Activated CD8-positive, alpha-beta memory T cell treated with anti-CD3 and anti-CD28 coated beads, Interleukin-2, amount 10 ng/mL, durations not matched to agents 7 days and 5 days (primary cell): ENCODE measurements around the gene THEMIS. TPM values are rescaled to one million over a fixed set of nuclear protein-coding genes. Genes with fewer than 3 reads are reported as not detected.

Experiments
- ATAC-seq: fragments of 150-1000 bp; cut with Tn5 transposase; one replicate; pipeline ENCODE4 v1.10.0; 2021; ENCODE audit warnings: moderate library complexity
- CTCF ChIA-PET: fragments of 350-600 bp; sonication (Branson Sonifier 250); formaldehyde crosslinking; loops from one replicate; lab custom pipeline; 2021; ENCODE audit warnings: antibody characterized with exemption; lab: Charles Lee
- DNase-seq: peaks from one replicate; pipeline ENCODE4 v3.0.0-alpha.2; 2020
- H3K27ac Mint-ChIP-seq: one replicate; pipeline ENCODE4 v1.8.0; 2021; ENCODE audit warnings: mild to moderate bottlenecking, mixed read lengths
- H3K27me3 Mint-ChIP-seq: one replicate; pipeline ENCODE4 v1.8.0; 2021; ENCODE audit warnings: mixed read lengths
- H3K36me3 Mint-ChIP-seq: one replicate; pipeline ENCODE4 v1.8.0; 2021; ENCODE audit warnings: mild to moderate bottlenecking, mixed read lengths
- H3K4me1 Mint-ChIP-seq: one replicate; pipeline ENCODE4 v1.8.0; 2021; ENCODE audit warnings: mixed read lengths
- H3K4me3 Mint-ChIP-seq: one replicate; pipeline ENCODE4 v1.8.0; 2021; ENCODE audit warnings: mild to moderate bottlenecking, moderate library complexity, mixed read lengths
- H3K9me3 Mint-ChIP-seq: one replicate; pipeline ENCODE4 v1.8.0; 2022; ENCODE audit warnings: low read depth, mixed read lengths
- total RNA-seq, 2 experiments: library from RNA; stranded (reverse); gene quantifications; one replicate each; pipeline ENCODE4 v1.2.3, GENCODE V29; 2021

The THEMIS gene, protein sequence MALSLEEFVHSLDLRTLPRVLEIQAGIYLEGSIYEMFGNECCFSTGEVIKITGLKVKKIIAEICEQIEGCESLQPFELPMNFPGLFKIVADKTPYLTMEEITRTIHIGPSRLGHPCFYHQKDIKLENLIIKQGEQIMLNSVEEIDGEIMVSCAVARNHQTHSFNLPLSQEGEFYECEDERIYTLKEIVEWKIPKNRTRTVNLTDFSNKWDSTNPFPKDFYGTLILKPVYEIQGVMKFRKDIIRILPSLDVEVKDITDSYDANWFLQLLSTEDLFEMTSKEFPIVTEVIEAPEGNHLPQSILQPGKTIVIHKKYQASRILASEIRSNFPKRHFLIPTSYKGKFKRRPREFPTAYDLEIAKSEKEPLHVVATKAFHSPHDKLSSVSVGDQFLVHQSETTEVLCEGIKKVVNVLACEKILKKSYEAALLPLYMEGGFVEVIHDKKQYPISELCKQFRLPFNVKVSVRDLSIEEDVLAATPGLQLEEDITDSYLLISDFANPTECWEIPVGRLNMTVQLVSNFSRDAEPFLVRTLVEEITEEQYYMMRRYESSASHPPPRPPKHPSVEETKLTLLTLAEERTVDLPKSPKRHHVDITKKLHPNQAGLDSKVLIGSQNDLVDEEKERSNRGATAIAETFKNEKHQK
- total RNA-seq, result 100 to 1,000 TPM; 107 to 133 TPM

DNA sequence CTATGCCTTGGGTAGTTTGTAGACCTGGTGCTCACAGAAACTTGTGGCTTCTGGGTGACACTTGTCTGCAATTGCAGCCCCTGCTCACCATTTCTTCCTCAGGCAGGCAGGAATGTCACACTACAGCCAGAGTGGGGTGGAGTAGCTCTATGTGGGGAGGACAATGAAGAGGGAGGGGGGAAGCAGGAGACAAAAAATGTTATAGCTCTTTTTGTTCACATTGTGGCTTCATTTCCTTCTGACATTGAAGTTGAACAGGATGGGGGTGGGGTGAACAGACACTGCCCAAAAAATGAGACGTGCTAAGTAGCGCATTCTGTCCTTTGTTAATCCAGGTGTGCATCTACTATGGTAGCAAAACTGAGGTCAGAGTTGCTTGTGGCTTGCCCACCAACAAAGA lies at the start of gene THEMIS:
Gene THEMIS (minus strand): TSS at position 124 of the 400 bp plus-strand sequence. CDS start 126 bp downstream, outside the sequence.
- H3K36me3 Mint-ChIP-seq, result peaks cover 47% of the 10 kb centered on the region
- H3K27ac Mint-ChIP-seq, result peak within 1 kb of the TSS; percentile 94
- H3K4me3 Mint-ChIP-seq, result peak within 1 kb of the TSS; percentile 97
- peak; percentile 53 for ATAC-seq
- DNase-seq, result peak; percentile 82
- CTCF ChIA-PET, result interaction anchor here (0.7 to 2.9 kb wide), 10 partner anchors 9 to 84 kb away, joined by 3 to 15 read pairs (median 4); no protein-coding TSS in a partner anchor
- no peaks in the 10 kb centered on the region for H3K27me3 Mint-ChIP-seq
- H3K4me1 Mint-ChIP-seq, result peaks cover 45% of the 10 kb centered on the region
- no peaks in the 10 kb centered on the region for H3K9me3 Mint-ChIP-seq

DNA sequence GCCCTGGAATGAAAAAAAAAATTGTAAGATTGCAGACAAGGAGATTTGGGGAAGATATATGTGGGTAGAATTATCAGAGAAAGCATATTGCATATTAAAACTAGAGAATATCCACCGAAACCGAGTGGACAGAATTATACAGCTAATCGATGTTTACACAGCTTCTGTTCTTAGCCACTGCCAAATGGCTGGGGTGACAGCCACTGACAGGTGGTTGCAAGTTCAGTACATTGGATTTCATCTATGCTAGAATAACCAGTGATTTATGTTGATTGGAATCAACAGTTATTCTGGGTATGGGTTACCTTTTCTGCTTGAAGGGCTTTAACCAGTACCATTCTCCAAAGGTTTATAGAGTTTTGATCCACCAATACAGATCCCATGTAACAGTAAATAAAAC lies 48.4 kb upstream of the THEMIS start:
- no peaks in the 10 kb centered on the region for H3K27me3 Mint-ChIP-seq
- no peak overlapping the region for H3K27ac Mint-ChIP-seq
- ATAC-seq (no peak), DNase-seq (no peak)
- H3K4me1 Mint-ChIP-seq, result peaks cover 58% of the 10 kb centered on the region
- H3K4me3 Mint-ChIP-seq, result no peak overlapping the region
- peaks cover 47% of the 10 kb centered on the region for H3K36me3 Mint-ChIP-seq
- CTCF ChIA-PET, result interaction anchor here (1.4 to 3.9 kb wide), 4 partner anchors 9 to 50 kb away, joined by 3 to 15 read pairs (median 7); no protein-coding TSS in a partner anchor
- peaks cover 15% of the 10 kb centered on the region for H3K9me3 Mint-ChIP-seq

DNA sequence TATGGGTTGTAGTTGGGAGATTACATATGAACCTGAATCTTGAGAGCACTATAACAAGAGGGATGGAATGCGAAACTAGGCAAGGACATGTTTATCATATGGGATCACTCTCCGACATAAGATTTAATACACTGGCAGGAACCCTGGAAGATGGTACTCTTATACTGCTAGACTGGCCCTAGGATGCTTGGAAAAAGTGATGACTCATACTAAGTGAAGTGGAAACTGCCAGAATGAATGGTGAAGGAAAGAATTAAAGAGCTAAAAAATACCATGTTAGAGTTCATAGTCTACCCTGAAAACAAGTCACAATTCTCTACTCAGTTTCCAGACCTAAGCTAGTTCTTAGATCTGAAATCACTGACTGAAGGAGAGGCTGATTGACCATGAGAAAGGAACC lies 45.5 kb upstream of the THEMIS start:
- H3K27ac Mint-ChIP-seq, result peak overlapping the region; percentile 19
- H3K4me3 Mint-ChIP-seq, result no peak overlapping the region
- peaks cover 66% of the 10 kb centered on the region for H3K36me3 Mint-ChIP-seq
- ATAC-seq, result peak; percentile 8
- H3K9me3 Mint-ChIP-seq, result peaks cover 17% of the 10 kb centered on the region
- no peak for DNase-seq
- no peaks in the 10 kb centered on the region for H3K27me3 Mint-ChIP-seq
- CTCF ChIA-PET, result no interaction called here
- H3K4me1 Mint-ChIP-seq, result peaks cover 36% of the 10 kb centered on the region

DNA sequence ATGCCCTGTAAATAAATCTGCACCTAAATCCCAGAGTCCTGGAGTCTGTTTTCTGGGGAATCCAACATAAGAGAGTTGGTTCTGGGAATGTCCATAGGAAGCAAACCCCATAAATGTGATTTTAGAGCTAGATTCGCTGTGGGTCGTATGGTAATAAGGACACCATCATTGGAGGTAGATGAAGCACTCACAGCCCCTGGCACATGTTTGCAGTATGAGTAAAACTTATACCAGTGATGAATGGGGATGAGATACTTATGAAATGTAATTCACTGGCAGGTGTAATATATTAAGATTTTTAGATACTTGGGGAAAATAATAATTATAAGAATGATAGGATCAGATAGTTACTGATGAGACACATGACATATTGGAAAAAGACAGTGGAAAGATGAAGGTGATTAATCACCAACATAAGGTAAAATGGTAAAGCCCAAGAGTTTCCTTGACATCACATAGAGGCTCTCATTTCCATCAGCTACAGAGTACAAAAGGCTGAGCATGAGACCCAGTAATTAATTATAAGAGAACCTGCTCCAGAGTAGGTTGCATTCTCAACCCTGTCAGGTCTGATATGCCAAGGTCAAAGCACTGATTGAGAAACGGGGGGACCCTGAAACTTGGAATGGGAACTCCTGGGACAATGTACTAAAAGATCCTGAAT lies 44.7 kb upstream of the THEMIS start:
- no peak for ATAC-seq
- Mint-ChIP-seq H3K27ac (no peak overlapping the region), H3K4me3 (no peak overlapping the region), H3K36me3 (peaks cover 69% of the 10 kb centered on the region), H3K4me1 (peaks cover 31% of the 10 kb centered on the region), H3K9me3 (peaks cover 17% of the 10 kb centered on the region), H3K27me3 (no peaks in the 10 kb centered on the region)
- CTCF ChIA-PET, result no interaction called here
- DNase-seq, result no peak

DNA sequence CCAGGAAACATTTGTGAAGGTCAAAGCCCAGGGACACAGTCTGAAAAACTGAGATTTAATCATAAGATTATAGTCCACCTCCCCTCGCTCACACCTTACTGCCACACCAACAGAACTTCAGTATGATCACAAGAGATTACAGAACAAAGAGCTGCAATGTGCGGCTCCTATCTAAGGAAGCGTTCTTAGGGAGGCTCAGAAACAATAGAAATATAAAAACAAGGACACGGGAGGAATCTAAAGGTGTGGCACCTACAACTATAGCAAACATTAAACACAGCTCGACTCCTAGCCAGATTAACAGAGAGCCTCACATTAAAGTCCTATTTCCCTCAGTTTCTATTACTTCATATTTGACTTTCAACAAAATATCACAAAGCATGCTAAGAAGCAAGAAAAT lies 40.4 kb upstream of the THEMIS start:
- peaks cover 52% of the 10 kb centered on the region for H3K36me3 Mint-ChIP-seq
- CTCF ChIA-PET, result no interaction called here
- peaks cover 41% of the 10 kb centered on the region for H3K4me1 Mint-ChIP-seq
- H3K9me3 Mint-ChIP-seq, result peaks cover 10% of the 10 kb centered on the region
- no peak overlapping the region for H3K27ac Mint-ChIP-seq
- ATAC-seq (no peak), DNase-seq (no peak)
- H3K4me3 Mint-ChIP-seq, result no peak overlapping the region
- H3K27me3 Mint-ChIP-seq, result no peaks in the 10 kb centered on the region

- ATAC-seq (peak; percentile 35), DNase-seq (no peak)
- CTCF ChIA-PET, result interaction anchor here (0.6 to 1.6 kb wide), 5 partner anchors 8 to 41 kb away, joined by 3 to 6 read pairs (median 3); no protein-coding TSS in a partner anchor
- Mint-ChIP-seq H3K4me3 (no peak overlapping the region), H3K27ac (peak overlapping the region; percentile 84), H3K9me3 (peaks cover 2% of the 10 kb centered on the region), H3K4me1 (peaks cover 50% of the 10 kb centered on the region), H3K36me3 (peaks cover 37% of the 10 kb centered on the region), H3K27me3 (no peaks in the 10 kb centered on the region)
Measured at GRCh38 chr6:127939442-127940066, 38.7 kb upstream of the THEMIS start.

- Mint-ChIP-seq H3K36me3 (peaks cover 34% of the 10 kb centered on the region), H3K4me3 (peak overlapping the region; percentile 29), H3K4me1 (peaks cover 58% of the 10 kb centered on the region), H3K27me3 (no peaks in the 10 kb centered on the region), H3K9me3 (peaks cover 2% of the 10 kb centered on the region), H3K27ac (peak overlapping the region; percentile 84)
- CTCF ChIA-PET, result interaction anchor here (0.6 to 1.7 kb wide), 5 partner anchors 9 to 41 kb away, joined by 3 to 5 read pairs (median 3); no protein-coding TSS in a partner anchor
- ATAC-seq (peak; percentile 27), DNase-seq (no peak)
Measured at GRCh38 chr6:127938701-127939100, 37.8 kb upstream of the THEMIS start.

DNA sequence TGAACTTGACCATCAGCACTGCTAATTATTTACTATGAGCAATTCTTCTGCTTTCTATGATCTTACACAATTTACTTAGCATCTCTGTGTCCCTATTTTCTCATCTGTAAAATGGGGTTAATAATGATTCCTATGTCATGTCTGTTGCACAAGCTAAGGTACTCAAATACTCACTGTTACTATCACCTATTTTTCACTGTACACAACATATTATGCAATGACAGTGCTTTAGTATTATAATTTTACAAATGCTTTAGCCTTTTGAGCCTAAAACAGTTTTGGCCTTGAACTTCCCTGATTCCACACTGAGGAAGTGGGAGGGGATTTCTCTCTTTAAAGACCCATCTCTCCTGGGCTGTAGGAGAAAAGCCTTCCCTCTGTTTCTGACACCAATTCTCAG lies 36.9 kb upstream of the THEMIS start:
- no peak overlapping the region for H3K4me3 Mint-ChIP-seq
- no peaks in the 10 kb centered on the region for H3K27me3 Mint-ChIP-seq
- H3K36me3 Mint-ChIP-seq, result peaks cover 32% of the 10 kb centered on the region
- H3K27ac Mint-ChIP-seq, result peak overlapping the region; percentile 84
- peaks cover 8% of the 10 kb centered on the region for H3K9me3 Mint-ChIP-seq
- ATAC-seq, result no peak
- DNase-seq, result no peak
- H3K4me1 Mint-ChIP-seq, result peaks cover 67% of the 10 kb centered on the region
- CTCF ChIA-PET, result interaction anchor here (1.7 to 2.7 kb wide), 3 partner anchors 11 to 30 kb away, joined by 4 to 15 read pairs (median 4); no protein-coding TSS in a partner anchor

DNA sequence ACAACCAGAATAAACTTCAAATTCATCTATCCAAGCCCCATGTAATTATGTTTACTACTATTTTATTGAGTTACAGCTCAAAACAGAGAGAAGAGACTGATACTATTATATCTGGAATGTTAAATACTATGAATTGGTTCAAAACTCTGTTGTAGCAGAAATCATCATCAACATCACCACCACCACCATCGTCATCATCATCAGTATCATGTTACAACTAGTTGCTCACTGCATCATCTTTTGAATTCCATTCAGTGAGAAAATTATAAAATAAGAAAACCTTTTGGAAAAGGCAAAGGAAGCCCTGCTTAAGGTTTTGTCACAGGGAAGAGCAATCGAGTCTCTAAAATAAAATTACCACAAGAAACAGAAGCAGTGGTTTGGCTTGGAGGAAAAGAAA lies 36.2 kb upstream of the THEMIS start:
- Mint-ChIP-seq H3K27me3 (no peaks in the 10 kb centered on the region), H3K9me3 (peaks cover 11% of the 10 kb centered on the region), H3K27ac (no peak overlapping the region), H3K4me3 (no peak overlapping the region), H3K4me1 (peaks cover 70% of the 10 kb centered on the region), H3K36me3 (peaks cover 32% of the 10 kb centered on the region)
- CTCF ChIA-PET, result interaction anchor here (0.9 to 2.7 kb wide), 5 partner anchors 12 to 31 kb away, joined by 3 to 15 read pairs (median 4); no protein-coding TSS in a partner anchor
- DNase-seq (no peak), ATAC-seq (no peak)

DNA sequence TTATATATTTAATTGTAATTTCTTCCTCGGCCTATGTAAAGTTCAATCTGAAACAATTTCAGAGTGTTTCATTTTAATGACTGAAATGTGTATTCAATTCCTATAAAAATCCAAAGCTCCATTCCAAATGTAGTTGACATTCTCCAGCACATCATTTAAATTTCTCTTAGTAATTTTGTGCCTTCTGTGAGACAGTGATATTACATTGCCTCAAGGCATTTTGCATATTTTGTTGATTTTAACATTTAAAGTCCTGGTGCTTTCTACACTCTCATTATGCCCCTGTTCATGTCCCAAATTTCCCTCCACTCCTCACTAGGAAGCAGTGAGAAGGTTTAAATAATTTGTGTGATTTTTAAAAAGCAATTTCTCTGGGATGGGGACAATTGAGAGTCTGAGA lies 34.1 kb upstream of the THEMIS start:
- Mint-ChIP-seq H3K9me3 (peaks cover 11% of the 10 kb centered on the region), H3K4me3 (peak overlapping the region; percentile 71), H3K27me3 (no peaks in the 10 kb centered on the region), H3K36me3 (peaks cover 37% of the 10 kb centered on the region), H3K4me1 (peaks cover 66% of the 10 kb centered on the region), H3K27ac (peak overlapping the region; percentile 98)
- no peak for DNase-seq
- CTCF ChIA-PET, result interaction anchor here (0.7 to 2.9 kb wide), 13 partner anchors 9 to 79 kb away, joined by 3 to 15 read pairs (median 5); partner anchors contain the start of gene THEMIS
- peak; percentile 1 for ATAC-seq

- Mint-ChIP-seq H3K9me3 (peaks cover 11% of the 10 kb centered on the region), H3K36me3 (peaks cover 37% of the 10 kb centered on the region), H3K27ac (peak overlapping the region; percentile 98), H3K4me3 (peak overlapping the region; percentile 71), H3K4me1 (peaks cover 58% of the 10 kb centered on the region), H3K27me3 (no peaks in the 10 kb centered on the region)
- ATAC-seq (peak; percentile 89), DNase-seq (peak; percentile 88)
- CTCF ChIA-PET, result interaction anchor here (0.7 to 2.9 kb wide), 12 partner anchors 10 to 79 kb away, joined by 3 to 14 read pairs (median 5); partner anchors contain the start of gene THEMIS
Measured at GRCh38 chr6:127933852-127934840, 33.3 kb upstream of the THEMIS start.
